K562 (cell line): ENCODE measurements around the gene ASF1B. TPM values are rescaled to one million over a fixed set of nuclear protein-coding genes. Genes with fewer than 3 reads are reported as not detected.

Experiments
- ATAC-seq: fragments of 200-7000 bp; cut with Tn5 transposase; 3 replicates; pipeline ENCODE4 v1.9.1; 2020; ENCODE audit warnings: moderate library complexity
- BruUV-seq: library from RNA; stranded (reverse); fragments of 400-500 nt; replicated peaks from 2 replicates; lab custom pipeline; 2021; lab: Mats Ljungman, UMichigan
- CTCF ChIA-PET: fragments of 300-600 bp; formaldehyde crosslinking; extraction: SDS; loops from one replicate; lab custom pipeline; 2021; ENCODE audit warnings: low intra/inter-chr PET ratio; lab: Yijun Ruan, JAX
- POLR2A ChIA-PET: fragments of 300-600, 350-650 bp; sonication (Branson Sonifier 250); formaldehyde crosslinking; extraction: SDS; loops from one replicate; lab custom pipeline; 2021; ENCODE audit warnings: antibody characterized with exemption, inconsistent platforms; lab: Yijun Ruan, JAX
- DNase-seq, 4 experiments: peaks; one replicate each; pipeline versions ENCODE4 v3.0.0 to v3.0.0-alpha.2; 2011 to 2018; ENCODE audit warnings: low spot score in 3 of 4, mixed read lengths in 3 of 4; ENCODE audit errors: extremely low read depth in 1 of 4
- FAIRE-seq: peaks from 2 replicates; lab custom pipeline; 2011; peaks lifted over from hg19 to GRCh38; lab: Jason Lieb, UNC
- H2AFZ ChIP-seq: 2 replicates; pipeline ENCODE4 v1.6.0; 2011; ENCODE audit warnings: low read depth, low read length, control low read depth, inconsistent platforms
- H3K27ac ChIP-seq: fragments of 200-600 bp; 3 replicates; pipeline ENCODE4 v1.8.0; 2011; ENCODE audit warnings: low read depth, mild to moderate bottlenecking, control low read depth, inconsistent platforms, low read length, moderate library complexity, mixed read lengths; ENCODE audit errors: extremely low read depth
- H3K27me3 ChIP-seq, 2 experiments: fragments of 300-600 bp in 1 of 2; 2 replicates in 1 of 2; 3 replicates in 1 of 2; pipeline versions ENCODE4 v1.6.0 to v1.8.0; 2011; ENCODE audit warnings: inconsistent platforms in 2 of 2, low read length in 2 of 2, mild to moderate bottlenecking in 1 of 2, mixed read lengths in 1 of 2, moderate library complexity in 1 of 2; ENCODE audit not compliant: control insufficient read depth in 2 of 2, insufficient read depth in 2 of 2
- H3K36me3 ChIP-seq: fragments of 300-600 bp; 3 replicates; pipeline ENCODE4 v1.8.0; 2011; ENCODE audit warnings: mild to moderate bottlenecking, low read length, inconsistent platforms; ENCODE audit not compliant: control insufficient read depth, insufficient read depth
- H3K4me1 ChIP-seq, 2 experiments: fragments of 200-600 bp in 1 of 2; replicated peaks in 1 of 2; 2 replicates in 1 of 2; 3 replicates in 1 of 2; pipeline versions ENCODE4 v1.5.1 to v1.8.0; 2011; ENCODE audit warnings: inconsistent platforms in 2 of 2, low read length in 2 of 2, mild to moderate bottlenecking in 1 of 2, mixed read lengths in 1 of 2, moderate library complexity in 1 of 2; ENCODE audit not compliant: control insufficient read depth in 2 of 2, insufficient read depth in 2 of 2
- H3K4me2 ChIP-seq: 2 replicates; pipeline ENCODE4 v1.6.1; 2011; ENCODE audit warnings: low read length, control low read depth, inconsistent platforms, mixed read lengths; ENCODE audit not compliant: insufficient read depth
- H3K4me3 ChIP-seq: fragments of 200-600 bp; sonication (generic), shearing (Covaris generic); 2 replicates; pipeline ENCODE4 v1.5.1; 2016; ENCODE audit warnings: control low read depth, inconsistent platforms
- H3K79me2 ChIP-seq: fragments of 200-600 bp; 3 replicates; pipeline ENCODE4 v1.8.0; 2011; ENCODE audit warnings: low read length, inconsistent platforms; ENCODE audit not compliant: control insufficient read depth, insufficient read depth
- H3K9ac ChIP-seq, 2 experiments: 2 replicates each; pipeline versions ENCODE4 v1.6.0 to v1.6.1; 2011; ENCODE audit warnings: low read depth in 2 of 2, low read length in 2 of 2, control low read depth in 1 of 2, inconsistent platforms in 1 of 2, mild to moderate bottlenecking in 1 of 2, mixed read lengths in 1 of 2; ENCODE audit not compliant: insufficient read depth in 1 of 2
- H3K9me1 ChIP-seq: one replicate; pipeline ENCODE4 v1.6.0; 2011; ENCODE audit warnings: inconsistent platforms, mild to moderate bottlenecking, low read length, moderate library complexity; ENCODE audit not compliant: control insufficient read depth, insufficient read depth
- H3K9me3 ChIP-seq: replicated peaks from 2 replicates; pipeline ENCODE4 v1.5.1; 2011; ENCODE audit warnings: low read depth, low read length, inconsistent platforms; ENCODE audit not compliant: control insufficient read depth, insufficient read depth
- H4K20me1 ChIP-seq: replicated peaks from 2 replicates; pipeline ENCODE4 v1.6.1; 2011; ENCODE audit warnings: low read length, inconsistent platforms, mixed read lengths; ENCODE audit not compliant: control insufficient read depth, insufficient read depth
- CHD2 ChIP-seq: IDR thresholded peaks from 2 replicates; pipeline ENCODE4 v1.6.1; 2011; ENCODE audit warnings: low read depth, low read length
- FUS ChIP-seq: fragments of 200-400 bp; formaldehyde crosslinking; optimal IDR thresholded peaks from 2 replicates; pipeline ENCODE3; 2017; ENCODE audit warnings: low read depth, low read length
- MAFG ChIP-seq: fragments of 450-650 bp; conservative IDR thresholded peaks from 2 replicates; pipeline ENCODE4 v1.6.1; 2016; ENCODE audit warnings: missing genetic modification characterization, missing compliant biosample characterization
- MAZ ChIP-seq, 2 experiments: fragments of 450-650 bp in 1 of 2; sonication (generic) in 1 of 2; formaldehyde crosslinking; IDR thresholded peaks in 1 of 2; conservative IDR thresholded peaks in 1 of 2; 2 replicates each; pipeline versions ENCODE4 v1.4.0 to v1.5.0; 2020; ENCODE audit warnings: mild to moderate bottlenecking in 1 of 2, missing genetic modification reagents in 1 of 2
- TCF7 ChIP-seq: sonication (generic); IDR thresholded peaks from 2 replicates; pipeline ENCODE4 v1.6.1; 2016; ENCODE audit warnings: antibody characterized with exemption, borderline replicate concordance
- ZNF347 ChIP-seq: fragments of 450-650 bp; formaldehyde crosslinking; IDR thresholded peaks from 2 replicates; pipeline ENCODE4 v1.4.0; 2020; ENCODE audit warnings: low read depth, mild to moderate bottlenecking, moderate library complexity
- ZNF507 ChIP-seq: conservative IDR thresholded peaks from 2 replicates; pipeline ENCODE4 v1.6.1; 2017; ENCODE audit warnings: missing genetic modification characterization, missing compliant biosample characterization
- ZNF639 ChIP-seq, 2 experiments: fragments of 200-800 bp in 1 of 2; sonication (Bioruptor generic) in 1 of 2; sonication (generic) in 1 of 2; formaldehyde crosslinking in 1 of 2; IDR thresholded peaks in 1 of 2; conservative IDR thresholded peaks in 1 of 2; 2 replicates each; pipeline versions ENCODE4 v1.5.0 to v1.6.1; 2016 to 2020; ENCODE audit warnings: missing compliant biosample characterization in 1 of 2, missing genetic modification characterization in 1 of 2, missing genetic modification reagents in 1 of 2
- ZNF655 ChIP-seq: fragments of 250-450 bp; sonication (Bioruptor Pico); IDR thresholded peaks from 2 replicates; pipeline ENCODE4 v1.5.0; 2021
- WGBS: fragments of 100-300 bp; shearing (Covaris generic); methylation state at CpG from one replicate; pipeline ENCODE4 v1.1.6; 2016; ENCODE audit warnings: low coverage, mixed read lengths; ENCODE audit not compliant: insufficient coverage; ENCODE audit errors: missing lambda C conversion rate; 5-methylcytosine and 5-hydroxymethylcytosine counted together
- in situ Hi-C: fragments of 300-500 bp; cut with MboI; formaldehyde crosslinking; loops from 4 replicates; pipeline ENCODE4 v1.15.0; 2018; ENCODE audit warnings: inconsistent platforms, mixed read lengths
- intact Hi-C: fragments of 100-400 bp; cut with micrococcal nuclease; formaldehyde crosslinking; loops from 2 replicates; pipeline ENCODE4 v1.14.2; 2022
- polyA plus RNA-seq, 8 experiments: library from polyadenylated mRNA; depleted of rRNA in 4 of 8; stranded (reverse) in 5 of 8; unstranded in 3 of 8; fragments of >200 nt; fragmentation: Nextera tagmentation in 2 of 8; fragmentation: Illumina TruSeq in 1 of 8; extraction: Ambion mirVana in 2 of 8; extraction: Trizol in 1 of 8; gene quantifications; 2 replicates each; pipeline versions ENCODE4 v1.2.1 to v1.2.3, GENCODE V29; 2011 to 2014; ENCODE audit warnings: inconsistent platforms in 1 of 8, missing spikeins in 1 of 8
- total RNA-seq, 7 experiments: library from RNA; depleted of rRNA in 6 of 7; stranded (reverse); fragments of >200 nt in 6 of 7; fragmentation: Illumina TruSeq in 2 of 7; extraction: Trizol in 2 of 7; gene quantifications; 2 replicates each; pipeline versions ENCODE4 v1.2.1 to v1.2.3, GENCODE V29; 2011 to 2021; ENCODE audit warnings: low replicate concordance in 1 of 7

Gene ASF1B
- total and polyA plus RNA-seq, 9 of the 15 experiments (the other 6 are each of a cell fraction or from before 2014, with no cell fraction given): 6.0 to 69.4 (median 53.3) TPM

GRCh38 chr19:14078411-14078810 is 58.0 kb downstream of the ASF1B start:
- Histone ChIP-seq H3K4me1 (peaks cover 13 to 42% of the 10 kb centered on the region in 2 experiments; a peak in 4 of 5 replicates), H3K36me3 (peaks cover 3% of the 10 kb centered on the region; the same call in 1 of the 3 replicates), H3K9me1 (no peaks in the 10 kb centered on the region), H3K4me2 (no peak overlapping the region), H4K20me1 (no peaks in the 10 kb centered on the region), H3K4me3 (no peak overlapping the region), H3K79me2 (peaks cover 26% of the 10 kb centered on the region), H3K27ac (no peak overlapping the region), H3K9ac (no peak overlapping the region), H3K9me3 (no peaks in the 10 kb centered on the region), H3K27me3 (no peaks in the 10 kb centered on the region), H2AFZ (no peak overlapping the region)
- no peak for DNase-seq
- intact Hi-C loops (no loop called here), in situ Hi-C loops (no loop called here)
- no peak for FAIRE-seq
- 50% methylated on average over 2 of the region's 2 CpGs for WGBS
- ChIA-PET POLR2A (no interaction called here), CTCF (no interaction called here)
- no peak for ATAC-seq
- no TSS peak for BruUV-seq
- TF ChIP-seq CHD2 (no peak), ZNF507 (tag) (no peak), MAZ (CRISPR knock-in tag; conservative IDR thresholded peaks at IDR 0.05 in 1 of 2, IDR thresholded peaks at IDR 0.05 in 1 of 2) (no peak), ZNF639 (CRISPR knock-in tag; conservative IDR thresholded peaks at IDR 0.05 in 1 of 2, IDR thresholded peaks at IDR 0.05 in 1 of 2) (no peak), ZNF347 (no peak), TCF7 (no peak), FUS (no peak), MAFG (no peak), ZNF655 (CRISPR knock-in tag) (no peak)
